Measurements from ENCODE around the gene POFUT1.
A peak's percentile ranks its signal among the peaks of the same experiment; 100 is the strongest.

POFUT1 gene
- total RNA-seq = 23.9 to 30.0 (median 27.2) reads per million in 3 donors

DNA sequence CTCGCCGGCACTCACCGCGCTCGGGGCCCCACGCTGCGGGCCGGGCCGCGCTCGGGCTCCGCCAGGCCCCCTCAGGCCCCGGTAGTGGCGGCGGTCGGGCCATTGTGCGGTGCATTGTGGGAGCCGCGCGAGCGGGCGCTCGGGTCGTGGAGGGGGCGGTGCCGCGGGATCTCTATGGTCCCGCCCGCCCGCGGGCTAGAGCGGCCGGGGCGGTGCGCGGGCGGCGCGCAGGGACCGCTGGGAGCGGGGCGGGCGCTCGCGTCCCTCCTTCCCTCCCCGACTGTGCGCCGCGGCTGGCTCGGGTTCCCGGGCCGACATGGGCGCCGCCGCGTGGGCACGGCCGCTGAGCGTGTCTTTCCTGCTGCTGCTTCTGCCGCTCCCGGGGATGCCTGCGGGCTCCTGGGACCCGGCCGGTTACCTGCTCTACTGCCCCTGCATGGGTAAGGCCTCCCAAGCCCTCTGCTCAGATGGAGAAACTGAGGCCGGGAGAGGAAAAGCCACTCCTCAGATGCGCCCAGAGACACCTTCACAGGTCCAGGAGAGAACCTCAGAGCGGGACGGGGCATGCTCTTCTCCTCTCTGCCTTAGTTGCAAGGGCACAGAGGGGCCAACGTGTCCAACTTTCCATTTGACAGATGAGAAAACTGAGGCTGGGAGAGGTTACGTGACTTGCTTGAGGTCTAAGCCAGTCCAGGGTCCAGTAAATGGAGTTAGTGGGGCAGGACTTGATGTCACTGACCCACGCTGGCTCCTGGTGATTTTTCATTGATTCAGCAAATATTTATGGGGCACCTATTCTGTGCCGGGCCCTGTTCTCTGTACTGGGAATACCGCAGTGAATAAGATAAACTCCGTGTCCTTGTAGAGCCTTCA is at the start of gene POFUT1, which contains the start of gene PLAGL2:
Gene POFUT1 (plus strand): TSS at position 255 of the 873 bp plus-strand sequence. CDS start 62 bp downstream, at position 317.
Gene PLAGL2 (minus strand): TSS at position 118 of the 873 bp plus-strand sequence. CDS start 5,565 bp downstream, outside the sequence.
- Histone ChIP-seq H3K36me3 (ENCODE audit: control insufficient read depth, insufficient read depth, low read length) (peaks cover 9% of the 10 kb centered on the region), H3K4me3 (ENCODE audit: insufficient read depth, low read depth, low read length, poor library complexity, severe bottlenecking) (peak within 1 kb of the TSS; percentile 90), H3K4me1 (ENCODE audit: control insufficient read depth, insufficient read depth, low read length, poor library complexity, severe bottlenecking) (peaks cover 28% of the 10 kb centered on the region), H3K27ac (ENCODE audit: insufficient read depth, low read length, poor library complexity, severe bottlenecking) (peak within 1 kb of the TSS; percentile 75), H3K27me3 (replicated peaks; ENCODE audit: control insufficient read depth, insufficient read depth, low read length, poor library complexity, severe bottlenecking) (no peaks in the 10 kb centered on the region), H3K9me3 (ENCODE audit: control insufficient read depth, low read length) (no peaks in the 10 kb centered on the region)
- peak; percentile 74 to 80 (median 78) for DNase-seq

DNA sequence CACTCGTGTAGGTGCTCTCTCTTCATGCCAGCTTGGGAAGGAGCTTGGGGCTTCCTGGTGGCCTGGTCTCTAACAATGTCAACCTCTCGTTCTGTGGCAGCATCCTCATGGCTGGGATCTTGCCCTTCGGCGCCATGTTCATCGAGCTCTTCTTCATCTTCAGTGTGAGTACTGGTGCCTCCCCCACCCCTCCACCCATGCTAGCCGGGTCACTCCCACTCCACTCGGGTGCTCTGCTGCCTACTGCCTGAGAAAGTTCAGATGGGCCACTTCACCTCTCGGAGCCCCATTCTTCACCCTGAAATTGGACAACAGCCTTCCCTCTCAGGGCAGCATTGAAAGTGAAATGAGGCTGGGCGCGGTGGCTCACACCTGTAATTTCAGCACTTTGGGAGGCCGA is 49.3 kb upstream of the POFUT1 start:
- H3K4me1 ChIP-seq (ENCODE audit: control insufficient read depth, insufficient read depth, low read length, poor library complexity, severe bottlenecking) = no peaks in the 10 kb centered on the region

DNA sequence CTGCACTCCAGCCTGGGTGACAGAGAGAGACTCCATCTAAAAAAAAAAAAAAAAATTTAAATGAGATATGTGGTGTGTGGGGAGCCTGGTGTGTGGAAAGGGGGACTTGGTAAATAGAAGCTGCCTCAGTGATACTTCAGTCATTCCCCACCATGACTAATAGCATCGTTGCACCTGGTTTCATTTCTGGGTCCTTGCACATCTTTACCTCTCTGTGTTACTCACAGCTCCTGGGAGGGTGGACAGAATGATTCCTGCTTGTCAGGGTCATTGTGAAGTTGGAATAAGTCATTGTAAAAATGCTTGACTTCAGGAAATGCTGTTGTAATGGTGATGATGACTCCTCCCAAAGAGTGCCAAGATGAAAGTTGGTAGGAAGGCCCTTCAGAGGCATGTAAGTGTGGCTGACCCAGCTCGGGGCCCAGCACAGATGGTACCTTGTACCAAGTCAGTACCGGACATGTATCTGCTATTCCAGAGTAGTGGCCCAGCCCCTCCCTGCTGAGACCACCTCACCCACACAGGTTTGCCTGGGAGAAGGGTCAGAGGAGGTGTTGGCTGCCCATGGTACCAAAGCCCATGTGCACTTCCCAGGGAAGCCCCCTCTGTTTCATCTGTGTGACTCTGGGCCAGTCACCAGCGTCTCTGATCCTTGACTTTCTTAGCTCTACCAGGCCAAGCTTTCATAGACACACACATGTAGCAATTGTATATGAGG is 48.6 kb upstream of the POFUT1 start:
- Histone ChIP-seq H3K9me3 (ENCODE audit: control insufficient read depth, low read length) (no peaks in the 10 kb centered on the region), H3K27ac (ENCODE audit: insufficient read depth, low read length, poor library complexity, severe bottlenecking) (no peak overlapping the region), H3K4me1 (ENCODE audit: control insufficient read depth, insufficient read depth, low read length, poor library complexity, severe bottlenecking) (no peaks in the 10 kb centered on the region), H3K27me3 (replicated peaks; ENCODE audit: control insufficient read depth, insufficient read depth, low read length, poor library complexity, severe bottlenecking) (no peaks in the 10 kb centered on the region), H3K36me3 (ENCODE audit: control insufficient read depth, insufficient read depth, low read length) (peaks cover 52% of the 10 kb centered on the region), H3K4me3 (ENCODE audit: insufficient read depth, low read depth, low read length, poor library complexity, severe bottlenecking) (no peak overlapping the region)
- no peak for DNase-seq

More for the DNA sequence above, 49.3 kb upstream of the POFUT1 start:
- Histone ChIP-seq H3K27me3 (replicated peaks; ENCODE audit: control insufficient read depth, insufficient read depth, low read length, poor library complexity, severe bottlenecking) (no peaks in the 10 kb centered on the region), H3K4me3 (ENCODE audit: insufficient read depth, low read depth, low read length, poor library complexity, severe bottlenecking) (no peak overlapping the region), H3K36me3 (ENCODE audit: control insufficient read depth, insufficient read depth, low read length) (peaks cover 49% of the 10 kb centered on the region), H3K9me3 (ENCODE audit: control insufficient read depth, low read length) (no peaks in the 10 kb centered on the region), H3K27ac (ENCODE audit: insufficient read depth, low read length, poor library complexity, severe bottlenecking) (no peak overlapping the region)
- DNase-seq = no peak

DNA sequence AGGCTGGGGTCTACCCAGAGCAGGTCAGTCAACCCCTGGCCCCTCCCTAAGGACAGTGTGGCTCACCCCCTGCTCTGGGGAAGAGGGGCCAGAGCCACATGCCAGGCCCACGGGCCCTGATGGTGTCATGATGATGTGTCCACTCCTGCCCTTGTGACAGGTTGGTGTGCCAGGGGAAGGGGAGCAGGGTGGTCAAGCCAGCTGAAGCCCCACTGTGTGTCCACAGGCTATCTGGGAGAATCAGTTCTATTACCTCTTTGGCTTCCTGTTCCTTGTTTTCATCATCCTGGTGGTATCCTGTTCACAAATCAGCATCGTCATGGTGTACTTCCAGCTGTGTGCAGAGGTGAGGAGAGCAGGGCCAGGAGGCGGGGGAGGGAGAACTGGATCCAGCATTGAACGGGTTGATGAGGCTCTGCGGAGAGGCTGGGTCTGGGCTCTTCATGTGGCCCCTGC is 47.9 kb upstream of the POFUT1 start:
- H3K27ac ChIP-seq (ENCODE audit: insufficient read depth, low read length, poor library complexity, severe bottlenecking) = no peak overlapping the region
- no peaks in the 10 kb centered on the region for H3K4me1 ChIP-seq (ENCODE audit: control insufficient read depth, insufficient read depth, low read length, poor library complexity, severe bottlenecking)
- DNase-seq = no peak
- H3K9me3 ChIP-seq (ENCODE audit: control insufficient read depth, low read length) = no peaks in the 10 kb centered on the region
- no peak overlapping the region for H3K4me3 ChIP-seq (ENCODE audit: insufficient read depth, low read depth, low read length, poor library complexity, severe bottlenecking)
- no peaks in the 10 kb centered on the region for H3K27me3 ChIP-seq (replicated peaks; ENCODE audit: control insufficient read depth, insufficient read depth, low read length, poor library complexity, severe bottlenecking)
- H3K36me3 ChIP-seq (ENCODE audit: control insufficient read depth, insufficient read depth, low read length) = peaks cover 58% of the 10 kb centered on the region

DNA sequence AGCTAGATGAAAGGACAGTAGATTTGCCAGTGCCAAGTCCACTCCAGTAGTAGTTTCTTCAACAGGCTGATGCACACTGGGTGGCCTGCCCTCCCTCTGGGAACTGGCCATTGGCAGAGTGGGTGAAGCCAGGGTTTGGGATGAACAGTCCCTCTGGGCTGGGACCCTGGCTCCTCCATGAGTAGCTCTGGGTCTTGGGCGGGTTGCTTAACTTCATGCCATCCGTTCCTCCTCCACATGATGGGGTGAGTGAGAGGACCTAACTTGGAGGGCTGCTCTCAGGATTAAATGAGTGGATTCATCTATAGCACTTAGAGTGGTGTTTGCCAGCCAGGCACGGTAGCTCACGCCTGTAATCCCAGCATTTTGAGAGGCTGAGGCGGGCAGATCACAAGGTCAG is 47.3 kb upstream of the POFUT1 start:
- no peaks in the 10 kb centered on the region for H3K4me1 ChIP-seq (ENCODE audit: control insufficient read depth, insufficient read depth, low read length, poor library complexity, severe bottlenecking)
- no peak for DNase-seq
- no peak overlapping the region for H3K4me3 ChIP-seq (ENCODE audit: insufficient read depth, low read depth, low read length, poor library complexity, severe bottlenecking)
- peaks cover 64% of the 10 kb centered on the region for H3K36me3 ChIP-seq (ENCODE audit: control insufficient read depth, insufficient read depth, low read length)
- no peaks in the 10 kb centered on the region for H3K27me3 ChIP-seq (replicated peaks; ENCODE audit: control insufficient read depth, insufficient read depth, low read length, poor library complexity, severe bottlenecking)
- no peak overlapping the region for H3K27ac ChIP-seq (ENCODE audit: insufficient read depth, low read length, poor library complexity, severe bottlenecking)
- H3K9me3 ChIP-seq (ENCODE audit: control insufficient read depth, low read length) = no peaks in the 10 kb centered on the region

DNA sequence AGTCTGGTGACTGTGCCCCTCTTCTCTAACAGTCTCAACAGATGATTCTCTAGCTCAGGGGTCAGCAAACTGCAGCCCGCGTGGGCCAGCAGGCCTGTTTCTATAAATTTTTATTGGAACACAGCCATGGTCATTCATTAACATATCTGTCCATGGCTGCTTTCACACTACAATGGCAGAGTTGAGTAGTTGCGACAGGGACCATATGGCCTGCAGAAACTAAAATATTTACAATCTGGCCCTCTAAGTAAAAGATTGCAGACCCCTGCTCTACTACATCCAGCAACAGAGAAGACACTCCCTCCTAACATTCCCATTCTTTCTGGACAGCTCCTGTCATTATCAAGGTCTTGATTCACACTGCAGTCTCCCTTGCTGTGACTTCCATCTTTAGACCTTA is 45.3 kb upstream of the POFUT1 start:
- peaks cover 74% of the 10 kb centered on the region for H3K36me3 ChIP-seq (ENCODE audit: control insufficient read depth, insufficient read depth, low read length)
- DNase-seq = no peak
- no peaks in the 10 kb centered on the region for H3K9me3 ChIP-seq (ENCODE audit: control insufficient read depth, low read length)
- no peak overlapping the region for H3K27ac ChIP-seq (ENCODE audit: insufficient read depth, low read length, poor library complexity, severe bottlenecking)
- no peaks in the 10 kb centered on the region for H3K4me1 ChIP-seq (ENCODE audit: control insufficient read depth, insufficient read depth, low read length, poor library complexity, severe bottlenecking)
- H3K4me3 ChIP-seq (ENCODE audit: insufficient read depth, low read depth, low read length, poor library complexity, severe bottlenecking) = no peak overlapping the region
- no peaks in the 10 kb centered on the region for H3K27me3 ChIP-seq (replicated peaks; ENCODE audit: control insufficient read depth, insufficient read depth, low read length, poor library complexity, severe bottlenecking)

DNA sequence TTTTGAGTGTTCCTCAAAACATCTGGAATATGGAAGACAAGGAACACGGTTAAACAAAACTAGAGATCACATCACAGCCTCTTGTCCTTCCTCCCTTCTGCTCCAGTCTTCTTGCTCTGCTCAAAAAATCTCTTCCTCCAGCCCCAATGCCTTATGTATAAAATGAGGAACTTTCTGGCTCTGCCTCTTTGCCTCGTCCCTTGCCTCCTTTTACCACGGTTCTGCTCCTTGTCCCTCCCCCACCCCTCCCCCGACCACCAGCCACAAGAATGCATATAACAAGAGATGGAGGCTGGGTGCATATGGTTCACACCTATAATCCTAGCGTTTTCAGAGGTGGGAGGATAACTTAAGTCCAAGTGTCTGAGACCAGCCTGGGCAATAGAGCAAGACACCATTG is 43.7 kb upstream of the POFUT1 start:
- H3K27ac ChIP-seq (ENCODE audit: insufficient read depth, low read length, poor library complexity, severe bottlenecking) = no peak overlapping the region
- H3K4me3 ChIP-seq (ENCODE audit: insufficient read depth, low read depth, low read length, poor library complexity, severe bottlenecking) = no peak overlapping the region
- H3K4me1 ChIP-seq (ENCODE audit: control insufficient read depth, insufficient read depth, low read length, poor library complexity, severe bottlenecking) = no peaks in the 10 kb centered on the region
- H3K9me3 ChIP-seq (ENCODE audit: control insufficient read depth, low read length) = no peaks in the 10 kb centered on the region
- H3K36me3 ChIP-seq (ENCODE audit: control insufficient read depth, insufficient read depth, low read length) = peaks cover 60% of the 10 kb centered on the region
- H3K27me3 ChIP-seq (replicated peaks; ENCODE audit: control insufficient read depth, insufficient read depth, low read length, poor library complexity, severe bottlenecking) = no peaks in the 10 kb centered on the region
- no peak for DNase-seq

DNA sequence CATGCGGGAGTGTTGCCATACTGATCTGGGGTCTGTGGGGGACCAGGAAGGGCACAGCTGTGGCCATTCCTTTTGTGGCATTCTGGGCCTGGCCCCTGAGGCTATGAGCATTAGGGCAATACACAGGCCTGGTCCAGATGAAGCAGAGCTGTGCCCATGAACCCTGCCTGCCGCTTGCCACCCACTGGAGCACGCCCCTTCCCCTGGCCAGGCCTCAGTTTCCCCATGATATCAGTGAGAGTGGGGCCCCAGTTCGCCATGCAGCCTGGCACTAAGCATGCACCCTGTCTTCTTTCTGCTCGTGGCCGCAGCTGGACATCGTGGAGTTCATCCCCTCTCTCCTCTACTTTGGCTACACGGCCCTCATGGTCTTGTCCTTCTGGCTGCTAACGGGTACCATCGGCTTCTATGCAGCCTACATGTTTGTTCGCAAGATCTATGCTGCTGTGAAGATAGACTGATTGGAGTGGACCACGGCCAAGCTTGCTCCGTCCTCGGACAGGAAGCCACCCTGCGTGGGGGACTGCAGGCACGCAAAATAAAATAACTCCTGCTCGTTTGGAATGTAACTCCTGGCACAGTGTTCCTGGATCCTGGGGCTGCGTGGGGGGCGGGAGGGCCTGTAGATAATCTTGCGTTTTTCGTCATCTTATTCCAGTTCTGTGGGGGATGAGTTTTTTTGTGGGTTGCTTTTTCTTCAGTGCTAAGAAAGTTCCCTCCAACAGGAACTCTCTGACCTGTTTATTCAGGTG is 42.5 kb upstream of the POFUT1 start:
- DNase-seq = no peak

DNA sequence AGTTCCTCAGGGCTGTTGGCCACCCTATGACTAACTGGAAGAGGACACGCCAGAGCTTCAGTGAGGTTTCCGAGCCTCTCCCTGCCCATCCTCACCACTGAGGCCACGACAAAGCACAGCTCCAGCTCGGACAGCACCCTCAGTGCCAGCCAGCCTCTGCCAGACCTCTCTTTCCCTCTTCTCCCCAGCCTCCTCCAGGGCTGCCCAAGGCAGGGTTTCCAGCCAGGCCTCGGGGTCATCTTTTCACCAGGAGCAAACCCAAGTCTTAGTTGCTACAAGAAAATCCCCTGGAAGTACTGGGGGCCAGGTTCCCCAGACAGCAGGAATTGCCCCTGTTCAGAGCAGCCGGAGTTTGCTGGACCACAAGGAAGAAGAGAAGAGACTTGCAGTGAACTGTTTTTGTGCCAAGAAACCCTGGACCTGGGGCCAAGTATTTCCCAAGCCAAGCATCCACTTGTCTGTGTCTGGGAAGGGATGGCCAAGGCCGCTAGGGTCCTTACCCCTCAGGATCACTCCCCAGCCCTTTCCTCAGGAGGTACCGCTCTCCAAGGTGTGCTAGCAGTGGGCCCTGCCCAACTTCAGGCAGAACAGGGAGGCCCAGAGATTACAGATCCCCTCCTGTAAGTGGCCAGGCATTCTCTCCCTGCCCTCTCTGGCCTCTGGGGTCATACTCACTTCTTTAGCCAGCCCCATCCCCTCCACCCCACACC is 41.7 kb upstream of the POFUT1 start:
- H3K27ac ChIP-seq (ENCODE audit: insufficient read depth, low read length, poor library complexity, severe bottlenecking) = no peak overlapping the region
- DNase-seq = no peak
- no peaks in the 10 kb centered on the region for H3K9me3 ChIP-seq (ENCODE audit: control insufficient read depth, low read length)
- peaks cover 44% of the 10 kb centered on the region for H3K36me3 ChIP-seq (ENCODE audit: control insufficient read depth, insufficient read depth, low read length)
- H3K27me3 ChIP-seq (replicated peaks; ENCODE audit: control insufficient read depth, insufficient read depth, low read length, poor library complexity, severe bottlenecking) = no peaks in the 10 kb centered on the region
- no peak overlapping the region for H3K4me3 ChIP-seq (ENCODE audit: insufficient read depth, low read depth, low read length, poor library complexity, severe bottlenecking)
- H3K4me1 ChIP-seq (ENCODE audit: control insufficient read depth, insufficient read depth, low read length, poor library complexity, severe bottlenecking) = no peaks in the 10 kb centered on the region

More for the DNA sequence above, 42.5 kb upstream of the POFUT1 start:
- Histone ChIP-seq H3K27me3 (replicated peaks; ENCODE audit: control insufficient read depth, insufficient read depth, low read length, poor library complexity, severe bottlenecking) (no peaks in the 10 kb centered on the region), H3K4me1 (ENCODE audit: control insufficient read depth, insufficient read depth, low read length, poor library complexity, severe bottlenecking) (no peaks in the 10 kb centered on the region), H3K36me3 (ENCODE audit: control insufficient read depth, insufficient read depth, low read length) (peaks cover 48% of the 10 kb centered on the region), H3K4me3 (ENCODE audit: insufficient read depth, low read depth, low read length, poor library complexity, severe bottlenecking) (no peak overlapping the region), H3K27ac (ENCODE audit: insufficient read depth, low read length, poor library complexity, severe bottlenecking) (no peak overlapping the region), H3K9me3 (ENCODE audit: control insufficient read depth, low read length) (no peaks in the 10 kb centered on the region)
